Endothelial cell of umbilical vein (primary cell): ENCODE data around the gene FAM209B. TPM values are rescaled to one million over a fixed set of nuclear protein-coding genes. Genes with fewer than 3 reads are reported as not detected.
"Not testable (repeated sequence)": the region's sequence is repeated elsewhere in the genome, so short reads cannot be mapped to it uniquely, and the experiment has no call there.

Experiments
- BruUV-seq: library from RNA; stranded (reverse); fragments of 400-500 nt; replicated peaks from 2 replicates; lab custom pipeline; 2021; lab: Mats Ljungman, UMichigan
- CTCF ChIA-PET: fragments of 300-600, 350-600 bp; sonication (Branson Sonifier 250); formaldehyde crosslinking; loops from one replicate; lab custom pipeline; 2021; ENCODE audit warnings: antibody characterized with exemption, inconsistent platforms; lab: Charles Lee
- POLR2A ChIA-PET: fragments of 300-600, 350-600 bp; sonication (Branson Sonifier 250); formaldehyde crosslinking; loops from one replicate; lab custom pipeline; 2021; ENCODE audit warnings: antibody characterized with exemption, inconsistent platforms; lab: Charles Lee
- DNase-seq: peaks from one replicate; pipeline ENCODE4 v3.0.0-alpha.2; 2011; ENCODE audit warnings: low read depth, low spot score
- FAIRE-seq: peaks from 2 replicates; lab custom pipeline; 2011; peaks lifted over from hg19 to GRCh38; lab: Jason Lieb, UNC
- H2AFZ ChIP-seq: 2 replicates; pipeline ENCODE4 v1.6.0; 2012; ENCODE audit warnings: low read depth, low read length, control low read depth, inconsistent platforms
- H3K27ac ChIP-seq: 2 replicates; pipeline ENCODE4 v1.5.1; 2011; ENCODE audit warnings: low read depth, mild to moderate bottlenecking, control low read depth, low read length, moderate library complexity; ENCODE audit not compliant: insufficient read depth
- H3K27me3 ChIP-seq, 2 experiments: 2 replicates each; pipeline versions ENCODE4 v1.6.0 to v1.6.1; 2011; ENCODE audit warnings: low read length in 2 of 2, mixed read lengths in 1 of 2; ENCODE audit not compliant: control insufficient read depth in 2 of 2, insufficient read depth in 2 of 2
- H3K36me3 ChIP-seq, 2 experiments: 2 replicates in 1 of 2; 3 replicates in 1 of 2; pipeline ENCODE4 v1.5.1; 2011; ENCODE audit warnings: low read length in 2 of 2, mild to moderate bottlenecking in 1 of 2, moderate library complexity in 1 of 2; ENCODE audit not compliant: control insufficient read depth in 2 of 2, insufficient read depth in 2 of 2; ENCODE audit errors: extremely low read depth in 1 of 2
- H3K4me1 ChIP-seq: 3 replicates; pipeline ENCODE4 v1.5.1; 2011; ENCODE audit warnings: mild to moderate bottlenecking, low read length; ENCODE audit not compliant: control insufficient read depth, insufficient read depth; ENCODE audit errors: extremely low read depth
- H3K4me2 ChIP-seq: 2 replicates; pipeline ENCODE4 v1.6.1; 2011; ENCODE audit warnings: low read length, control low read depth, mixed read lengths; ENCODE audit not compliant: insufficient read depth
- H3K4me3 ChIP-seq, 3 experiments: fragments of 200-600 bp in 1 of 3; sonication (generic), shearing (Covaris generic) in 1 of 3; replicated peaks in 1 of 3; 2 replicates each; pipeline ENCODE4 v1.5.1; 2011 to 2016; ENCODE audit warnings: control low read depth in 3 of 3, low read length in 3 of 3, mild to moderate bottlenecking in 2 of 3, inconsistent platforms in 1 of 3, low read depth in 1 of 3, moderate library complexity in 1 of 3; ENCODE audit not compliant: insufficient read depth in 1 of 3
- H3K79me2 ChIP-seq: 2 replicates; pipeline ENCODE4 v1.6.0; 2012; ENCODE audit warnings: low read length, inconsistent platforms; ENCODE audit not compliant: control insufficient read depth, insufficient read depth
- H3K9ac ChIP-seq: replicated peaks from 2 replicates; pipeline ENCODE3; 2011; ENCODE audit warnings: low read length, control low read depth; ENCODE audit not compliant: insufficient read depth; ENCODE audit errors: extremely low read depth
- H3K9me1 ChIP-seq: replicated peaks from 3 replicates; pipeline ENCODE4 v1.6.0; 2011; ENCODE audit warnings: mild to moderate bottlenecking, low read length; ENCODE audit not compliant: control insufficient read depth, insufficient read depth; ENCODE audit errors: extremely low read depth
- H3K9me3 ChIP-seq: replicated peaks from 2 replicates; pipeline ENCODE4 v1.5.1; 2012; ENCODE audit warnings: low read length, inconsistent platforms; ENCODE audit not compliant: control insufficient read depth, insufficient read depth
- H4K20me1 ChIP-seq: replicated peaks from 2 replicates; pipeline ENCODE3; 2011; ENCODE audit warnings: mild to moderate bottlenecking, low read length; ENCODE audit not compliant: control insufficient read depth, insufficient read depth; ENCODE audit errors: extremely low read depth
- CTCF ChIP-seq, 2 donors: IDR thresholded peaks; 1 replicate in 1 of 2; 2 replicates in 1 of 2; pipeline ENCODE4 v1.5.1; 2011; ENCODE audit warnings: low read length in 2 of 2, mild to moderate bottlenecking in 2 of 2, moderate library complexity in 2 of 2, control low read depth in 1 of 2, inconsistent platforms in 1 of 2, low read depth in 1 of 2; ENCODE audit not compliant: insufficient read depth in 1 of 2; ENCODE audit errors: extremely low read depth in 1 of 2
- EZH2 ChIP-seq: IDR thresholded peaks from 2 replicates; pipeline ENCODE4 v1.6.1; 2012; ENCODE audit warnings: borderline replicate concordance, low read depth, mild to moderate bottlenecking, moderate library complexity, low read length, inconsistent platforms; ENCODE audit not compliant: severe bottlenecking
- FOS ChIP-seq: IDR thresholded peaks from 2 replicates; pipeline ENCODE4 v1.6.1; 2011; ENCODE audit warnings: mild to moderate bottlenecking, low read length, moderate library complexity, borderline replicate concordance; ENCODE audit not compliant: insufficient read depth
- GATA2 ChIP-seq: IDR thresholded peaks from 2 replicates; pipeline ENCODE4 v1.7.0; 2011; ENCODE audit warnings: low read depth, mild to moderate bottlenecking, moderate library complexity, mixed read lengths, low read length; ENCODE audit not compliant: insufficient read length, insufficient read depth
- JUN ChIP-seq: IDR thresholded peaks from 2 replicates; pipeline ENCODE4 v1.6.1; 2011; ENCODE audit warnings: borderline replicate concordance, low read depth; ENCODE audit not compliant: insufficient read length, insufficient read depth
- MAX ChIP-seq: IDR thresholded peaks from 2 replicates; pipeline ENCODE4 v1.6.1; 2011; ENCODE audit not compliant: insufficient read depth, insufficient read length
- MYC ChIP-seq: IDR thresholded peaks from one replicate; pipeline ENCODE4 v1.6.1; 2011; ENCODE audit warnings: mild to moderate bottlenecking, low read depth, low read length
- POLR2A ChIP-seq: IDR thresholded peaks from 2 replicates; pipeline ENCODE4 v1.6.1; 2012; ENCODE audit warnings: low read depth, mild to moderate bottlenecking, control low read depth, low read length
- POLR2AphosphoS5 ChIP-seq: IDR thresholded peaks from 2 replicates; pipeline ENCODE4 v1.6.1; 2012; ENCODE audit warnings: low read depth, mild to moderate bottlenecking, control low read depth, low read length, moderate library complexity; ENCODE audit not compliant: insufficient read depth
- dilution Hi-C: fragments of 300-500 bp; cut with MboI; formaldehyde crosslinking; loops from one replicate; pipeline ENCODE4 v1.15.0; 2019; ENCODE audit warnings: low sequenced_read_pairs; ENCODE audit not compliant: extremely low pct_ligation_motif_present
- intact Hi-C: fragments of 100-400 bp; cut with micrococcal nuclease; formaldehyde crosslinking; loops from one replicate; pipeline ENCODE4 v1.10.0; 2022
- polyA plus RNA-seq, 4 experiments: library from polyadenylated mRNA; depleted of rRNA in 3 of 4; stranded (reverse) in 3 of 4; unstranded in 1 of 4; fragments of >200 nt; gene quantifications; 2 replicates each; pipeline versions ENCODE4 v1.2.1 to v1.2.3, GENCODE V29; 2011 to 2012; ENCODE audit warnings: missing spikeins in 1 of 4
- total RNA-seq: library from RNA; stranded (reverse); gene quantifications from 2 replicates; pipeline ENCODE4 v1.2.3, GENCODE V29; 2021

FAM209B gene
- total and polyA plus RNA-seq, 2 donors (not counting 3 experiments of a cell fraction or from before 2014, with no cell fraction given) = 0.22 TPM; not detected in 1

- DNase-seq (no peak), FAIRE-seq (no peak)
- POLR2A ChIA-PET = no interaction called here
- H3K9me3 ChIP-seq = no peaks in the 10 kb centered on the region
- no peak overlapping the region for H3K27ac ChIP-seq
- no peak overlapping the region for H3K4me3 ChIP-seq
- dilution Hi-C loops (no loop called here), intact Hi-C loops (no loop called here)
- H3K4me1 ChIP-seq = no peaks in the 10 kb centered on the region
- no peak overlapping the region for H2AFZ ChIP-seq
- H3K27me3 ChIP-seq = no peaks in the 10 kb centered on the region
- H3K79me2 ChIP-seq = no peaks in the 10 kb centered on the region
- CTCF ChIA-PET = no interaction called here
- TF ChIP-seq POLR2AphosphoS5 = no peak
- TF ChIP-seq POLR2A = no peak
- TF ChIP-seq FOS = no peak
- no peak for TF ChIP-seq JUN
- no peak for TF ChIP-seq MAX
- no peak for TF ChIP-seq GATA2
- no peak for TF ChIP-seq MYC
- no peak for TF ChIP-seq CTCF (IDR thresholded peaks at IDR 0.05; ENCODE audit: extremely low read depth in 1 of 2, insufficient read depth in 1 of 2, low read depth in 1 of 2, low read length in 2 of 2)
- no peak for TF ChIP-seq EZH2
- no peaks in the 10 kb centered on the region for H4K20me1 ChIP-seq
- H3K36me3 ChIP-seq = peaks cover 6 to 25% of the 10 kb centered on the region in 2 experiments
- H3K9me1 ChIP-seq = no peaks in the 10 kb centered on the region
- no peak overlapping the region for H3K9ac ChIP-seq
- no TSS peak for BruUV-seq
- H3K4me2 ChIP-seq = no peak overlapping the region
Measured at GRCh38 chr20:56522311-56522710, 10.7 kb upstream of the FAM209B start.

- intact Hi-C loops, H3K9me3 ChIP-seq, H3K9ac ChIP-seq, H3K9me1 ChIP-seq, H4K20me1 ChIP-seq, H3K27me3 ChIP-seq, dilution Hi-C loops, H3K79me2 ChIP-seq, H3K4me2 ChIP-seq, BruUV-seq, DNase-seq, FAIRE-seq, H3K27ac ChIP-seq, H2AFZ ChIP-seq, H3K4me3 ChIP-seq, H3K36me3 ChIP-seq, H3K4me1 ChIP-seq, POLR2A ChIA-PET: not testable (repeated sequence)
- CTCF ChIA-PET = interaction anchor here (1.3 kb wide), 1 partner anchor 8 kb away, joined by 4 read pairs; no protein-coding TSS in a partner anchor
Measured at GRCh38 chr20:56524444-56524843, 8.6 kb upstream of the FAM209B start, which contains the start of gene FAM209A. TSS of gene FAM209A (plus strand) at chr20:56524744. CDS start at chr20:56524809, 65 bp downstream.
